ENCODE measurements around the gene PIGB.
A peak's percentile ranks its signal among the peaks of the same experiment; 100 is the strongest.

- TF ChIP-seq POLR2A (IDR thresholded peaks at IDR 0.05; ENCODE audit: low read depth, low read length) = no peak
- TF ChIP-seq POLR2AphosphoS5 (IDR thresholded peaks at IDR 0.05; ENCODE audit: low read depth, low read length) = no peak
- no peak for TF ChIP-seq TAF1 (IDR thresholded peaks at IDR 0.05; ENCODE audit: low read depth, low read length)
- peak; percentile 62 for TF ChIP-seq SPI1 (IDR thresholded peaks at IDR 0.05; ENCODE audit: low read depth, low read length)
Observed at GRCh38 chr15:55282284-55282833, 36.7 kb upstream of the PIGB start.
